ENCODE data around the gene KDM4B.

The KDM4B gene

DNA sequence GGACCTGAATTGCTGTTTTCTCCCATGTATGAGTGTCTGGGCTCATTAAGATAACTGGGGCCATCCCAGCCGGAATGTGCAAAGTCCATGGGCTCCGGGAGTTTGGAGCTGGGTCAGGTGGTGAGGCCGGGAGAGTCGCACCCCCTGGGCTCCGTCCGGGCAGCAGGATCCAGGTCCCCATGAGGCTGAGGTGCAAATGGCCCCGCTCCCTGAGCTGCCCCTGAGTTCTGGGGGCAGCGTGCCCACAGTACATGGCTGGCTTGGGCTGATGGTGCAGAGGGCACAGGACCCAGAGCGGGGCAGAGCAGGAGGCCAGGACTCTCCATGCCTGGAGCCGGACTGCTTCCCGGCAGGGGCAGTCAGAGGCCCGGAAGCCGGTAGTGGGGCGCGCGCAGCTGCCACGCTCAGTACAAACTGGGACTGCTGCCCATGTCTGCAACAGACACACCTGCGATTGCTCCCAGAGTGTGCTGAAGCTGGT, 136.0 kb downstream of the KDM4B start:
- no peak for DNase-seq (ENCODE audit: insufficient read length, low spot score)
- no peak for FAIRE-seq
- no peak for TF ChIP-seq CTCF (IDR thresholded peaks at IDR 0.05; ENCODE audit: insufficient read depth, missing control alignments)

DNA sequence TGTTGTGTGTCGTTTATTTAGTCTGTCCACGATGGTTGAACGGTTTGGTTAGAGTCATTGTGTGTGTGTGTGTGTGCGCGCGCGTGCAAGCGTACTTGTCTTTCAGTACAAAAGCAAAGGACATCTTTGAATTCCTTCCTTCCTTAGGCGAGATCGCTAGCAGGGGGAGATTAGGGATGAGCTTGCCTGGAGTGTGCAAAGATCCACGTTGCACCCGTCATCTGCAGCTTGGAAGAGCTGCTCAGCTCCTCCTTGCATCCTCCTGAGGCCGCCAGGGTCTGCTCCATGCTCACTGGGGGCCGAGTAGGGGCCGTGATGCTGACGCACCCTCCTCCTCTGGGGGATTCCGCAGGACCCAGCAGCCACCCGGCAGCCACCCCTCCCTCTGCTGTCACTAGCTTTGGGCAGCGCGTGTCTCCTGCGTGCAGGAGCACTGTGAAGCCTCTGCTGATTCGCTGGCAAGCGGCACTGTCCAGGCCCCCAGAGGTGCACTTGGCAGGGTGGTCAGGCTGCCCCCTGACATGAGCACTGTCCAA, 137.3 kb downstream of the KDM4B start:
- no peak for FAIRE-seq

GRCh38 chr19:5106971-5107370, 138.1 kb downstream of the KDM4B start:
- DNase-seq (ENCODE audit: insufficient read length, low spot score), result no peak
- TF ChIP-seq CTCF (IDR thresholded peaks at IDR 0.05; ENCODE audit: insufficient read depth, missing control alignments), result no peak
- FAIRE-seq, result no peak

More for the DNA sequence above, 137.3 kb downstream of the KDM4B start:
- DNase-seq (ENCODE audit: insufficient read length, low spot score), result no peak
- TF ChIP-seq CTCF (IDR thresholded peaks at IDR 0.05; ENCODE audit: insufficient read depth, missing control alignments), result no peak

DNA sequence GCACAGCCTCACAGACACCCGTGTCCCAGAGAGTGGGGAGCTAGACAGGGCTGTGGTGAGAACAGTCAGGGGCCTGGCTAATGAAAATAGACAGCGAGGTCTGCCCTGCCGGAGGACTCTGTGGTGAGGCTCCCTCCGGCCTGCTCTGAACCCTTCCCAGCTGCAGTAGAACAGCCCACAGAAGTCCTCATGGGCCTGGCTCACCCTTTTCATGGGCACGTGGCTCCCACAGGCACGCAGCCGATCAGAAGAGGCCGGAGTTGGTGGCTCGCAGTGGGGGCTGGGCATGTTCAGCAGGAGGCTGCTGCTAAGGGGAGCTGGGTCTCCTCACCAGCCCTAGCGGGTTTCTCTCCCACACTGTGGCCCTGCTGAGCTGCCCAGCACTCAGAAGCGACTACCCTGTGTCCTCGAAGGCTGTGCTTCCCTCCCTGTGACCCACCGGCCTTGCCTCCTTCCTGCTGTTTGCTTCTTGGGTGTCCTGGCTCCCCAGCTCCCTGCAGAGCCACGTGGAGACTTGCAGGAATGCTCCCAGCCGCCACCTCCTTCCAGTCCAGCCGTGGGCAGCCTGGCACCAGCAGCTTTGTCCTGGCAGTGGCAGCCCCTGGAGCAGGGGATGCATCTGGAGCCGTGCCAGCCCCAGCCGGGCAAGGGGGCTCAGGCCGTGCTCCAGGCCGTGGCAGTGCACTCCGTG, 138.7 kb downstream of the KDM4B start:
- FAIRE-seq, result no peak

GRCh38 chr19:5108123-5108596, 139.2 kb downstream of the KDM4B start:
- FAIRE-seq (peak; percentile 16), DNase-seq (ENCODE audit: insufficient read length, low spot score) (peak; percentile 85)
- no peak for TF ChIP-seq CTCF (IDR thresholded peaks at IDR 0.05; ENCODE audit: insufficient read depth, missing control alignments)

More for the DNA sequence above, 138.7 kb downstream of the KDM4B start:
- no peak for DNase-seq (ENCODE audit: insufficient read length, low spot score)
- TF ChIP-seq CTCF (IDR thresholded peaks at IDR 0.05; ENCODE audit: insufficient read depth, missing control alignments), result no peak

DNA sequence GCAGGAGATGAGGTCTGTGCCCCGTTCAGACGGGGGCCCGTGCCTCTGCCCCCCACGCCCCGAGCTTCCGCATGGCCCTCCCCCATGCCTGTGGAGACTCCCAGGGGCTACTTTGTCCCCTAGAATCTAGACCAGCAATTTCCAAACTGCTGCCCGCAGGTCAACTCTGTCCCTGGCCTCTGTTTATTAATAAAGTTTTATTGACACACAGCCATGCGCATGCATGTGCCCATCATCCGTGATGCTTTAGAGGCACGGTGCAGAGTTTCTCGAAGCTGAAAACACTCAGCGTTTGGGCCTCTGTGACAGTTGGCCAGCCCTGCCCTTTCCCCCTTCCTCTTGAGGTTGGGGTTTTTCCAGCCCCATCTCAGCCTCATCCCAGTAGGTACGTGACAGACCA, 140.0 kb downstream of the KDM4B start:
- no peak for TF ChIP-seq CTCF (IDR thresholded peaks at IDR 0.05; ENCODE audit: insufficient read depth, missing control alignments)
- DNase-seq (ENCODE audit: insufficient read length, low spot score) (no peak), FAIRE-seq (no peak)

DNA sequence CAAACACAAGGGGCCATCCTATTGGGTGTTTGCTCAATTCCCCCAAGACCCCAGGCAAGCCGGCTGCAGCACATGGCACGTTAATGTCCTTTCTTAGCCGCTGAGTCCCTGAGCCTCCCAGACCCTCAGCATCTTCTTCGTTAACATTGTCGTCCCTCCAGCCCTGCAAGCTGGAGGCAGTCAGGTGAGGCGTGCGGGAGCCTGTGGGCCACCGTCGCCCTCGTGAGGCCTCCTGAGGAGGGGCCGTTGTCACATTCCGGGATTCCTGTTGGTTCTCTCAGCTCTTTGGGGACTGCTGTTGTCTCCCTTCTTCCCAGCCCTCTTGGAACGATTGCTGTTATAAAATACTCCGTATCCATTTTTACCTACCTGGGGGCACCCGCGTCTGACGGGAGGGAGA, 140.6 kb downstream of the KDM4B start:
- no peak for DNase-seq (ENCODE audit: insufficient read length, low spot score)
- no peak for TF ChIP-seq CTCF (IDR thresholded peaks at IDR 0.05; ENCODE audit: insufficient read depth, missing control alignments)
- FAIRE-seq, result no peak

Measured in D721Med (cell line).